ENCODE data around the gene STXBP4.
"Not testable (repeated sequence)": the region's sequence is repeated elsewhere in the genome, so short reads cannot be mapped to it uniquely, and the experiment has no call there.

The STXBP4 gene

DNA sequence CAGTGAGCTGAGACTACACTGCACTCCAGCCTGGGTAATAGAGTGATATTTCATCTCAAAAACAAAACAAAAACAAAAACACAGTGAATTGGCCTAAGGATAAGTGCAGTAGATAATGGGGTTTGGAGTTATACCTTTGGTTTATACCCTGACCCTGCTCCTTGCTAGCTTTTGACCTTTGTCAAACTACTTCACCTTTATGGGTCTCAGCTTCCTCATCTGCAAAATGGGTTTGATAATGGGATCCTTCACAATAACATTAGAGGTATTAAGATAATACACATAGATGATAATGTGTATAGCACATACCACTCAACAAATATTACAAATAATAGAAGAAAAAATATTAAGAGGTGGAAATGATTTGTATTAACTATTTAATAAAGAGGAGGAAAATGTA, 85.9 kb downstream of the STXBP4 start:
- DNase-seq (ENCODE audit: low read depth): no peak

GRCh38 chr17:55056526-55056925, 88.0 kb downstream of the STXBP4 start:
- DNase-seq (ENCODE audit: low read depth): no peak

DNA sequence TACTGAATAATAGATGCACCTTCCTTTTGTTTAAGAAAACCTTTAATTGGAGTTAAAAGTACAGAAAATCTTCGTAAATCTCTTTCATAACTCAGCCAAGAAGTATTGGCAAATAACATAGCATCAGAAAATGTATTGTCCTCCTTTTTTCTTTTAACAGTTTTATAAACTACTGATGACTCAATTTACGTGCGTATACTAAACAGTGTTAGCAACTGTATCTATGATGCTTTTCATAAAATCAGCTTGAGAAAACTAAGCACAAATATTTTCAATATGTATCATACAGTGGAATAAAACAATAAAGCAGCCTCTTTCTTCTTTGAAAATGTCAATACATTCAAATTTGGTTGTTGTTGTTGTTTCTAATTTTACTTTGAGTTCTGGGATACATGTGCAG, 88.6 kb downstream of the STXBP4 start:
- no peak for DNase-seq (ENCODE audit: low read depth)

DNA sequence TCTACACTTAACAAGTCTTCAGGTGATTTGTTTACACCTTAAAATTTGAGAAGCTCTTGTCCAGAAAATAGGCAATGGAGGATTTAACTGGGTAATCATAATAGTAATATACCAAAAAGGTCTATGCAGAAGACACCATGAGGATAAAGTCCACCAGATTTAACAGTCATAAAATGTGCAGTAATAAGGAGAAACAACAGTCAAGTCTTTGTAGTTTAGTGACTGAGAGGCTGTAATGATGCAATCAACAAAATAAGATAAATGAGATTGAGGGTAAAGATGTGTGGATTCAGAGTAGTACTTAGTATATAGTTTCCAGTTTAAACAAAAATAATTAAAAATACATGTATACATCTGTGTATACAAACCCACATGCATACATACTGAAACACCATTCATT, 91.2 kb downstream of the STXBP4 start:
- no peak for DNase-seq (ENCODE audit: low read depth)

DNA sequence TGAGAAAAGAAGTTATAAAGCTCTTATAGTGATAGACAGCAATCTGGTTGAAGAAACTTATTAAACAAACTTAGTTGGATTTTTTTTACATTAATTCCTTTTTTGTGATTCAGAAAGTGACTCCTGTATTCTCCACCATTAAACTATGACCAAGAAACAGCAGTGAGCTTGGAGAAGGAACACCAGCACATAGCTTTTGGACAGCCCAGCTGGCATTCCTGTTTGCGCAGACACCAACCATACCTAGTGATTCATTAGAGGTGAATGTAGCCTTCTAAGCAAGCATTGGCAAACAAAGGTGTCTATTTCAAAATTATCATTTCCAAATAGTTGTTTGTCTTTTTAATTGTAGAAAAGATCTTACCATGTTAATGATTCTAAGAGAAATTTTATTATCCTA, 94.4 kb downstream of the STXBP4 start:
- no peak for DNase-seq (ENCODE audit: low read depth)

- no peak for DNase-seq (ENCODE audit: low read depth)
Observed at GRCh38 chr17:55063885-55064874, 95.6 kb downstream of the STXBP4 start.

DNA sequence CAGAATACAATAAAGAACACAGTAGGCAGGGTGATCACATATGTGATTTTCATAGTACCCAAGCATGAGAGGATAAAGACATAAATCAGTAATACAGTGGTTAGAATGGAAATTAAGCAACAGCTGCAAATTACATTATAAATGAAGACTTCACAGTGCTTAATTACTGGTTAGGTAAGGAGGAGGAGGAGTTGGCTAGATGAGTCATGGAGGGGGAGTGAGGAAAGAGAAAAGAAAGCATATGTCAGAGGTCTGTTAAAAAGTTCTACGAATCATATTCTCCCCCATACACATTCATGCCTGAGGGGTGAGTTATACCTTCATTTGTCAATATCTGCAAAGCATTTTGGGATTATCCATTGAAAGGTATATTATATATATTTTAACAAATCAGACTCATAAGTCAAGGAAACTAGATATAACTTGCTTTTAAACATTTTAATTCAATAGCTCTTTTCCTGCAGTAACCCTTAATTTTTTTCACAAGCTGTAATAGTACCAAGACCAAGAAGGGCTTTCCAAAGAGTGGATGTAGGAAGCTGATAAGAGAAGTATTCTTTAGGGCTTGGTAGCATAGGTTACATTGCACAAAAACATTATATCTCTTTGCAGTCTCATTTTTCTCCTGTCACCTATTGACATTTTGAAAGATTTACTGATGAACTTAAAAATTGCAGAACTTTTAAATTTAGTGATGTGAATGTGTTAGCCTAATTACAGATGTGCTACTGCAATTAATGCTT, 99.3 kb downstream of the STXBP4 start:
- no peak for DNase-seq (ENCODE audit: low read depth)

GRCh38 chr17:55068862-55069811, 100.6 kb downstream of the STXBP4 start:
- DNase-seq (ENCODE audit: low read depth): no peak

GRCh38 chr17:55069983-55070529, 101.5 kb downstream of the STXBP4 start:
- no peak for DNase-seq (ENCODE audit: low read depth)

GRCh38 chr17:55072898-55073297, 104.3 kb downstream of the STXBP4 start:
- DNase-seq (ENCODE audit: low read depth): no peak

DNA sequence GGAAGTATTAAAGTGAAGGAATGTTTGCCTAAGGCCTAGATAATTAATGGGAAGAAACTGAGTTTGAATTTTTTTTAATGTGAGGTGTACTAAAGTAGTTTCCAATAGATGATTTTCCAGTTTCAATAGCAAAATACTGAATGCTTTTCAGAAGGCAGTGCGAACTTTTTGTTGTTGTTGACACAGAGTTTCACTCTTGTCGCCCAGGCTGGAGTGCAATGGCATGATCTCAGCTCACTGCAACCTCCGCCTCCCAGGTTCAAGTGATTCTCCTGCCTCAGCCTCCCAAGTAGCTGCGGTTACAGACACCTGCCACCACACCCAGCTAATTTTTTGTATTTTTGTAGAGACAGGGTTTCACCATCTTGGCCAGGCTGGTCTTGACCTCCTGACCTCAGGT, 104.9 kb downstream of the STXBP4 start:
- DNase-seq (ENCODE audit: low read depth): not testable (repeated sequence)

DNA sequence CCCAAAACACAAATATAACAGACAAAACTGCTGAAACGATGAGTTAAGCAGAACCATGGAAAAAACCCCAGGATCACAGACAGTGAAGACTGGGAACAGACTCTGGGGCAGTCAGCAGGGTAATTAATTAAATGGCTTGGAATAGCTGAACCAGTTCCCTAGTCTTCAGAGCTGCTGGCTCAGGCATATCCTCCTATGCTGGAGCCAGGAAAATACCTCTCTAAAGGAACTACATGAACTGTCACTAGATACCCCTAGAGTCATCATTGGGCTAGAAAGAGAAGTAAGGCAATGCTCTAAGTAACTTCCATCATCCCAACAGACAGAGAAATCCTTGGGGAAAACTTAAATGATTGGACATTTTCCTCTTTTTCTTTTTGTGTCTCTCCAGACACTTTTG, 113.0 kb downstream of the STXBP4 start:
- DNase-seq (ENCODE audit: low read depth): no peak

- no peak for DNase-seq (ENCODE audit: low read depth)
Observed at GRCh38 chr17:55086635-55087058, 118.1 kb downstream of the STXBP4 start.

DNA sequence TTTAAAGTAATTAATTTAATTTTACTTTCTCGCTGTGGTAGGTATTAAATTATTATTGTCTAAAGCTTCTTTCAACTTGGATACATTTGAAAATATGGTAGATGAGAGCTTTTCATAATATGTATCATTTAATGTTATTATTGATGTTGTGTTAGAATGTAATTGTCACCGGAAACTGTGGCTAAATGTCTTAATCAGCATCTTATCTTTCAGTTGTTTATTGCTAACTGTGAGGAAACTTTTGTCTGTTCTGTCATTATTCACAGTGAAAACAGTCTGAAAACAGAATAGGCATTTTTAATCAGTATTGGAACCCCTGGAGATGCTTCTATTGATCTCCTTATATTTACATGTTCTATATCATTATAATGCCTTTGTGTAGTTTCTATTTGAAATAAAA, 120.7 kb downstream of the STXBP4 start:
- DNase-seq (ENCODE audit: low read depth): no peak

GRCh38 chr17:55090079-55090492, 121.5 kb downstream of the STXBP4 start:
- DNase-seq (ENCODE audit: low read depth): no peak

GRCh38 chr17:55093353-55093752, 124.8 kb downstream of the STXBP4 start:
- DNase-seq (ENCODE audit: low read depth): no peak

GRCh38 chr17:55098765-55099164, 130.2 kb downstream of the STXBP4 start:
- DNase-seq (ENCODE audit: low read depth): no peak

GRCh38 chr17:55110521-55110920, 142.0 kb downstream of the STXBP4 start:
- no peak for DNase-seq (ENCODE audit: low read depth)

DNA sequence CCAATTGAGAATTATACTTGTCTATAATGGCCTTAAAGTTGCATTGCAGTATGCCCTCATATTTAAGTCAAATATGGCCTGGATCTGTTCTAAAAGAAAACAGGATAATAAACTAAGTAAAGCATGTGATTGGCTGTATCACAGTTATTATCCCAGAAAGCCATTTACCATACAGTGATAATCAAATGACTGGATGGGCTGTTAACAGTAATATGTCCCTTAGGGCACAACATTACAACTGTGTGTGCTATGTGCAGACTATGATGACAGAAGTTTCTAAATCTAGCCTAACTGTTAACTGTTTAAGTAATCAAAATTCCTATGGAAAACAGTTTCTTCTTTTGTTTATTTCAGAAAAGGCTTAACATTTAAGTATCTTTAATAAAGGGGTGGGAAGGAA, 145.7 kb downstream of the STXBP4 start:
- DNase-seq (ENCODE audit: low read depth): no peak

- no peak for DNase-seq (ENCODE audit: low read depth)
Observed at GRCh38 chr17:55116440-55116914, 147.9 kb downstream of the STXBP4 start.

GRCh38 chr17:55117164-55117563, 148.6 kb downstream of the STXBP4 start:
- no peak for DNase-seq (ENCODE audit: low read depth)
